ENCODE results near the gene PLXNB3.

The PLXNB3 gene

DNA sequence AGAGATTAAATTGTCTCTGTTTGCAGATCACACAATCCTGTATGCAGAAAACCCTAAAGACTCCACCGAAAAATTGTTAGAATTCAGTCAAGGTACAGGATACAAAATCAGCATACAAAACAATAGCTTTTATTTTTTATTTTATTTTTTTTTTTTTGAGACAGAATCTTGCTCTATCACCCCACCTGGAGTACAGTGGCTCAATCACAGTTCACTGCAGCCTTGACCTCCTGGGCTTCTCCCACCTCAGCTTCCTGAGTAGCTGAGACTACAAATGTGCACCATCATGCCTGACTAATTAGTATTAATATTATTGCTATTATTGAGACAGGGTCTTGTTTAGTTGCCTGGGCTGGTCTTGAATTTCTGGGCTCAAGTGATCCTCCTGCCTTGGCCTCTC is 8.9 kb upstream of the PLXNB3 start:
- DNase-seq (ENCODE audit: low read depth in 3 of 3), result no peak

DNA sequence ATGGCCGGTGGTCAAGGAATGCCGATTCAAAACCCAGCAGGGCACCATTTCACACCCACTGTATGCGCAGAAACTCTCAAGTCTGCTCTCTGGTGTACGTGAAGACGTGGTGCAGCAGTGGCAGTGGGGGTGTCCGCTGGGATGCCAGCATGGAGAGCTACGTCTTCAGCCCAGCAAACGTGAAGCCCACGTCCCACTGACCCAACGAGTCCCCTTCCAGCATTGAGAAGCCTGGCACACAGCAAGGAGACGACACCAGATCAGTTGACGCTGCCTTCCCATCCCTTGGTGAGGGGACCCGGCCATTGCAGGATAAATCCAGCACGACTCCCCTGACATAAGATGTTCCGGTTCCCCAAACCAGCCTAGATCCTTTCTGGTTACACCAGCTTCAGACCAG is 2.2 kb upstream of the PLXNB3 start:
- no peak for DNase-seq (ENCODE audit: low read depth in 3 of 3)

GRCh38 chrX:153762626-153763173 is 1.3 kb upstream of the PLXNB3 start:
- no peak for DNase-seq (ENCODE audit: low read depth in 3 of 3)

GRCh38 chrX:153763298-153763932 is 634 bp upstream of the PLXNB3 start:
- DNase-seq (ENCODE audit: low read depth in 3 of 3), result no peak

- no peak for DNase-seq (ENCODE audit: low read depth in 3 of 3)
Observed at GRCh38 chrX:153764786-153765137, 713 bp downstream of the PLXNB3 start.

GRCh38 chrX:153765138-153766079 is 1.4 kb downstream of the PLXNB3 start:
- DNase-seq (ENCODE audit: low read depth in 3 of 3), result no peak

DNA sequence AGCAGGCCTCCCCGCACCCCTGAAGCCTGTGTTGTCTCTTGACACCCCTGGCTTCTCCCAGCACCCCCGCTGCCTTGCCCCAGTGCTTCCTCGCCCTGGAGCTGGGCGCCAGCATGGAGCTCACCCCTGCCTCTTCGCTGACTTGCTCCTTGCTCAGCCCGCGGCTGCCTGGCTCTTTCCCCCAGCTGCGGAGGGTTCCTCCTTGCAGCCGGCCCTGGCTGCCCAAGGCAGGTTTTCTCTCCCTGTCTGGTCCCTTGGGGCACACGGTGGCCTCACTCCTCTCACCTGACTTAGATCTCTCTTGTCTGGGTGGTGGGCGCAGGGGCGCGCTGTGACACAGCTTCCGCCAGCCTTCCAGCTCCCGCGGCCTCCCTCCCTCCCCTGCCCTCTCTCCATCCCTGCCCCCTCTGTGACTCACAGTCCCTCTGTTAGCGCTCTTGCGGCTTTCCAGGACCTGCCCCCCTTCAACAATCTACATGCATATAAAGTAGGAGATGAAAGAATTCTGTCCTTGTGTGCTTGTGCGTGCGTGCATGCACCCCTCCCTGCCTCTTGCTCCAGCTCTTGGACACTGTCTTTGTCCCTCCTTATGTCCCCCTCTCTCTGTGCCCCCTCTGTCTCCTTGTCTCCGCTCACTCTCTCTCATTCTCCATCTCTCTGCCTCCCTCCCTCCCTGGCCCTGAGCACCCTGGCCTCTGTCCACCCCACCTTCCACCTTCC is 2.2 kb downstream of the PLXNB3 start:
- no peak for DNase-seq (ENCODE audit: low read depth in 3 of 3)

DNA sequence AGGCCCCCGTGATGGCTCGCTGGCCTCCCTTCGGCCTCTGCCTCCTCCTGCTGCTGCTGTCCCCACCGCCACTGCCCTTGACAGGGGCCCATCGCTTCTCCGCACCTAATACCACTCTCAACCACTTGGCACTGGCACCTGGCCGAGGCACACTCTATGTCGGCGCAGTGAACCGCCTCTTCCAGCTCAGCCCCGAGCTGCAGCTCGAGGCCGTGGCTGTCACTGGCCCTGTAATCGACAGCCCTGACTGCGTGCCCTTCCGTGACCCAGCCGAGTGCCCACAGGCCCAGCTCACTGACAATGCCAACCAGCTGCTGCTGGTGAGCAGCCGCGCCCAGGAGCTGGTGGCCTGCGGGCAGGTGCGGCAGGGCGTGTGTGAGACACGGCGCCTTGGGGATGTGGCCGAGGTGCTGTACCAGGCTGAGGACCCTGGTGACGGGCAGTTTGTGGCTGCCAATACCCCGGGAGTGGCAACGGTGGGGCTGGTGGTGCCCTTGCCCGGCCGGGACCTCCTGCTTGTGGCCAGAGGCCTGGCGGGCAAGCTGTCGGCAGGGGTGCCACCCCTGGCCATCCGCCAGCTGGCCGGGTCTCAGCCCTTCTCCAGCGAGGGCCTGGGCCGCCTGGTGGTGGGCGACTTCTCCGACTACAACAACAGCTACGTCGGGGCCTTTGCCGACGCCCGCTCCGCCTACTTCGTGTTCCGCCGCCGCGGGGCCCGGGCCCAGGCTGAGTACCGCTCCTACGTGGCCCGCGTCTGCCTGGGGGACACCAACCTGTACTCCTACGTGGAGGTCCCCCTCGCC is 3.0 kb downstream of the PLXNB3 start:
- no peak for DNase-seq (ENCODE audit: low read depth in 3 of 3)

GRCh38 chrX:153767674-153768055 is 3.6 kb downstream of the PLXNB3 start:
- DNase-seq (ENCODE audit: low read depth in 3 of 3), result no peak

- DNase-seq (ENCODE audit: low read depth in 3 of 3), result no peak
Observed at GRCh38 chrX:153768311-153769157, 4.5 kb downstream of the PLXNB3 start.

- DNase-seq (ENCODE audit: low read depth in 3 of 3), result no peak
Observed at GRCh38 chrX:153769158-153769864, 5.3 kb downstream of the PLXNB3 start.

- no peak for DNase-seq (ENCODE audit: low read depth in 3 of 3)
Observed at GRCh38 chrX:153769865-153770600, 6.0 kb downstream of the PLXNB3 start.

DNA sequence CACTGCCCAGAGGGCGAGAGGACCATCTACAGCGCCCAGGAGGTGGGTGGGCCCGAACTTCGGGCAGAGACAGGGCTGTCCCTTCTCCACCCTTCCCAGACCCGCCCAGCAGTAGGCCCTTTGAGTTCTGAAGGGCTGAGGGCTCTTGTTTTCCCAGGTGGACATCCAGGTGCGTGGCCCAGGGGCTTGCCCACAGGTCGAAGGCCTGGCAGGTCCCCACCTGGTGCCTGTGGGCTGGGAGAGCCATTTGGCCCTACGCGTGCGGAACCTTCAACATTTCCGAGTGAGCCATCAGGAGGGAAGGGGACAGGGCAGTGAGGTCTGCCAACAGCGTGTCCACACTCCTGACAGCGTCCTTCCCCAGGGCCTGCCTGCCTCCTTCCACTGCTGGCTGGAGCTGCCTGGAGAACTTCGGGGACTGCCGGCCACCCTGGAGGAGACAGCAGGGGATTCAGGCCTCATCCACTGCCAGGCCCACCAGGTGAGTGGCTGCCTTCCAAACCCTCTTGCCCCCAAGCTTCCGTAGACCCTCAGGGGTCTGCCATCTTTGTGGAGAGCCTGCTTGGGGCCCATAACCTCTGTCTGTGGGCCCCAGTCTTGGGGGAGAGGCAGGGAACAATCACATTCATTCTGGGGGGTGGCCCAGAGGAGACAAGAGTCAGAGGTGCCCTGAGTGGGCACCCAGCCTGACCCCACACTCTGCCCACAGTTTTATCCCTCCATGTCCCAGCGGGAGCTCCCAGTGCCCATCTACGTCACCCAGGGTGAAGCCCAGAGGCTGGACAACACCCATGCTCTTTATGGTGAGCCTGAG is 6.8 kb downstream of the PLXNB3 start:
- DNase-seq (ENCODE audit: low read depth in 3 of 3), result no peak

DNA sequence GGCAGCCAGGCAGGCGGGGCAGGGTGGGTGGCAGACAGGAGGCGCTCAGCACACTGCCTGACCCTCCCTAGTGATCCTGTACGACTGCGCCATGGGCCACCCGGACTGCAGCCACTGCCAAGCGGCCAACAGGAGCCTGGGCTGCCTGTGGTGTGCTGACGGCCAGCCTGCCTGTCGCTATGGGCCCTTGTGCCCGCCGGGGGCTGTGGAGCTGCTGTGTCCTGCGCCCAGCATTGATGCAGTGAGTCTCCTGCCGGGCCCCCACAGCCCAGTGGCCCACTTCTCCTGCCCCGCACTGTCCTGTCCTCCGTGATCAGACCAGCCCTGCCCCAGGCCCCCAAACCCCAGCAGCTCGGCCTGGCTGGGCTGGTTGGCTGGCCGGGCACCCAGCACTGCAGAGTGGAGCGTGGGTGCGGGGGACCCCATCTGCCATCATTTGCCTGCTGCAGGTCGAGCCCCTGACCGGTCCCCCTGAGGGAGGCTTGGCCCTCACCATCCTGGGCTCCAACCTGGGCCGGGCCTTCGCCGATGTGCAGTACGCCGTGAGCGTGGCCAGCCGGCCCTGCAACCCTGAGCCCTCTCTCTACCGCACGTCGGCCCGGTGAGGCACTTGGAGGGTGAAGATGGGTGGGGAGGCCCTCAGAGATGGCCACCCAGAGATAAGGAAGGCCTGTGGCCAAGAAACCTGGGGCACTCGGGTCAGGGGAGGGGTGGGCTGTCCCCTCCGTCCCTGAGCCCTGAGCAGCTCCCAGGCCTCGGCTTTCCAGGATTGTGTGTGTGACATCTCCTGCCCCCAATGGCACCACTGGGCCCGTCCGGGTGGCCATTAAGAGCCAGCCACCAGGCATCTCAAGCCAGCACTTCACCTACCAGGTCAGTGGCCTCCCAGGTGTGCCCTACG is 7.6 kb downstream of the PLXNB3 start:
- no peak for DNase-seq (ENCODE audit: low read depth in 3 of 3)

- DNase-seq (ENCODE audit: low read depth in 3 of 3), result no peak
Observed at GRCh38 chrX:153772316-153773217, 8.5 kb downstream of the PLXNB3 start.

DNA sequence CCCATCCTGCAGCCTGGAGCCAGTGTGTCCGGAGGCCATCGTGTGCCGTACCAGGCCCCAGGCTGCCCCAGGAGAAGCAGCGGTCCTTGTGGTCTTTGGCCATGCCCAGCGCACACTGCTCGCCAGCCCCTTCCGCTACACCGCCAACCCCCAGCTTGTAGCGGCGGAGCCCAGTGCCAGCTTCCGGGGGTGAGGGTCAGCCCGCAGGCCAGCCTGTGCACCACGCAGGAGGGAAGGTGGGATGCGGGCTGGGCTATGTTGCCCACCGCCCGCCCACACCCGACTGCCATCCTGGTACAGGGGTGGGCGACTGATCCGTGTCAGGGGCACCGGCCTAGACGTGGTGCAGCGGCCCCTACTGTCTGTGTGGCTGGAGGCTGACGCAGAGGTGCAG is 9.2 kb downstream of the PLXNB3 start:
- DNase-seq (ENCODE audit: low read depth in 3 of 3), result no peak
